Activated CD4-positive, alpha-beta T cell treated with anti-CD3 and anti-CD28 coated beads, Interleukin-2, amount 50 U/mL, for 1 hour (primary cell): ENCODE results near the gene CRK.
A peak's percentile ranks its signal among the peaks of the same experiment; 100 is the strongest.
"Not testable (repeated sequence)": the region's sequence is repeated elsewhere in the genome, so short reads cannot be mapped to it uniquely, and the experiment has no call there.

ENCODE experiments used
- DNase-seq: peaks from one replicate; pipeline ENCODE4 v3.0.0-alpha.2; 2020

Gene CRK

GRCh38 chr17:1462164-1463112, 6.4 kb upstream of the CRK start:
- DNase-seq, result no peak

- DNase-seq, result no peak
Measured at GRCh38 chr17:1461198-1461944, 5.3 kb upstream of the CRK start.

DNA sequence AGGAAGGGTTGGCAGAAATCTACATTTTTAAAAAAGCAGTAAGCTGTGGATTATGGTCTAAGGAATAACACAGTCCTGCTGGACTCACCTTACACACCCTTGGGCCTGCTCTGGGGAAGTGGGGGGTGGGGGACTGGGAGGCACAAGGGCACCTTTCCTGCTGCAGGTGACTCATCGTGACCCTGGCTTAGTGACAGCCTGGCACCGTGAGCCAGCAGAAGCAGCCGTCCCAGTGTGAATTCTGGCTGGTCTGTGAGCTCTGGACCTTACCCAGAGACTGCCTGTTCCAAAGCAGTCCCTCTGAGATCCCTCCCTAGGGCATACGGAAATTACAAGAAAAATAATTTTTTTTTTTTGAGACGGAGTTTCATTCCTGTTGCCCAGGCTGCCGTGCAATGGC, 4.2 kb upstream of the CRK start:
- no peak for DNase-seq

GRCh38 chr17:1455291-1455796, 688 bp downstream of the CRK start:
- DNase-seq, result peak; percentile 21

DNA sequence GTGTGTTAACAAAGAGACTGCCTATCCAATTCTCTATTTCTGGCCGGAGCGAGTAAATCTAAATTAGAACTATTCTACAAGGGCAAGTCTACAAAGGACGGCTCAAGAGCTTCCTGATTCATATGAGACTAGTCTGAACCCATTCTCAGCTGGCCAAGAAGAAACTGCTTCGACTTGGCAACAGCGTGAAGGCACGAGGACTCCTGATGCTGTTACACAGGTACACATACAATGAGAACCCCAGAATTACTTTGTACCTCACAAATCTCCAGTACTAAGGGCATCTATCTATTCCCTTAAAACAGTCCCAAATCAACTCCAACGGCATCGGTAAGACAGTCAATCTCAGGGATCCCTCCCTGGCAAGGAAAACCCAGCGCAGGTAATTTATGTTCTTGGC, 1.5 kb downstream of the CRK start:
- DNase-seq, result no peak

- DNase-seq, result not testable (repeated sequence)
Measured at GRCh38 chr17:1453694-1454093, 2.3 kb downstream of the CRK start.

DNA sequence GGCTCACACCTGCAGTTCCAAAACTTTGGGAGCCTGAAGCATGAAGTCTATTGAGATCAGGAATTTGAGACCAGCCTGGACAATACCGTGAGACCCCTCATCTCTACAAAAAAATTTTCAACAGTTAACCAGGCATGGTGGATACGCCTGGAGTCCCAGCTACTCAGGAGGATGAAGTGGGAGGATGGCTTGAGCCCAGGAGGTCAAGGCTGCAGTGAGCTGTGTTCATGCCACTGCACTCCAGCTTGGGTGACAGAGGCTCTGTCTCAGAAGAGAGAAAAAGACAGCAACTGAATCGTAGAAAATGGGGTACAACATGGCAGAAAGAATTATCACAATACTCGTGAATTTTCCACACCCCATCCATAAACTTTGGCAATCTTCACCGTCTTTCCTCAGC, 3.2 kb downstream of the CRK start:
- DNase-seq, result no peak

- not testable (repeated sequence) for DNase-seq
Measured at GRCh38 chr17:1450261-1450660, 5.8 kb downstream of the CRK start.

DNA sequence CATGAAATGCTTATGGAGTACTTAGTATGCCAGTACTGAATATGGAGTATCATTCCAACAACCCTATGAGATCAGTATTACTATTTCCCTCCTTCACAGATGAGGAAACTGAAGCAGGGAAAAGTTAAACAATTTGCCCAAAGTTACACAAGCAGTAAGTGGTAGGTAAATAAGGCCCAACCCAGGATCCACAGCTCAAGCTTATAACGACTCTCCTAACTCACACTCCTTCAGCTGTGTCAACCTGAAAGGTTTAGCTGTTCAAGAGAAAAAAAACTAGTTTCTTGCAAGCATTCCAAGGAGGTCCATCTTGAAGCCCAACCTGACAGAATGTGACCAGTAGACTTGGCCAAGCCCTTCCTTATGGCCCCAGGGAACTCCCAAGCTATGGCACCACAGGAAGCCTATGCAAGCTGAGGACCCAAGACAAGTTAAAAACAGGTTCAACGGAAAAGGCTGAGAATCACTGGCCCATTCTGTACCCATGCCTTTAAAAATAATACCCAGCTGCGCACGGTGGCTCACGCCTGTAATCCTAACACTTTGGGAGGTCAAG, 6.5 kb downstream of the CRK start:
- no peak for DNase-seq

- DNase-seq, result no peak
Measured at GRCh38 chr17:1447052-1447451, 9.0 kb downstream of the CRK start.

- no peak for DNase-seq
Measured at GRCh38 chr17:1446201-1446600, 9.8 kb downstream of the CRK start.

- DNase-seq, result not testable (repeated sequence)
Measured at GRCh38 chr17:1445695-1446094, 10.3 kb downstream of the CRK start.

DNA sequence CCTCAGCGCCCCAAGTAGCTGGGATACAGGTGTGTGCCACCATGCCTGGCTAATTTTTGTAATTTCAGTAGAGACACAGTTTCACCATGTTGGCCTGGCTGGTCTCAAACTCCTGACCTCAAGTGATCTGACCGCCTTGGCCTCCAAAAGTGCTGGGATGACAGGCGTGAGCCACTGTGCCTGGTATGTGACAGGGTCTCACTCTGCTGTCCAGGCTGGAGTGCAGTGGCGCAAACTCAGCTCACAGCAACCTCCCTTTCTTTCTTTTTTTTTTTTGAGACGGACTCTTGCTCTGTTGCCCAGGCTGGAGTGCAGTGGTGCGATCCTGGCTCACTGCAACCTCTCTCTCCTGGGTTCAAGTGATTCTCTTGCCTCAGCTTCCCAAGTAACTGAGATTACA, 13.3 kb downstream of the CRK start:
- DNase-seq, result not testable (repeated sequence)

- DNase-seq, result no peak
Measured at GRCh38 chr17:1442187-1442586, 13.8 kb downstream of the CRK start.

DNA sequence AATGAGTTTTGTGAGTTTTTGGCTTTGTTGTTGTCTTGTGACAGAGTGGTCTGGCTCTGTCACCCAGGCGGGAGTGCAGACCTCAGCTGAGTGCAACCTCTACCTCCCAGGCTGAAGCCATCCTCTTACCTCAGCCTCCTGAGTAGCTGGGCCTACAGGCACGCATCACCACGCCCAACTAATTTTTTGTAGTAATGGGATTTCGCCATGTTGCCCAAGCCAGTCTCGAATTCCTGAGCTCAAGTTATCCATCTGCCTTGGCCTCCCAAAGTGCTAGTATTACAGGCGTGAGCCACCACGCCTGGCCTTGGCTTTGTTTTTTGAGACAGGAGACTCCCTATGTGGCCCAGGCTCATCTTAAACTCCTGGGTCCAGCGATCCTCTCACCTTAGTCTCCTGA, 15.1 kb downstream of the CRK start:
- DNase-seq, result no peak

GRCh38 chr17:1438593-1439083, 17.4 kb downstream of the CRK start:
- no peak for DNase-seq

GRCh38 chr17:1435326-1435725, 20.7 kb downstream of the CRK start:
- no peak for DNase-seq

- DNase-seq, result no peak
Measured at GRCh38 chr17:1434150-1434549, 21.9 kb downstream of the CRK start.

DNA sequence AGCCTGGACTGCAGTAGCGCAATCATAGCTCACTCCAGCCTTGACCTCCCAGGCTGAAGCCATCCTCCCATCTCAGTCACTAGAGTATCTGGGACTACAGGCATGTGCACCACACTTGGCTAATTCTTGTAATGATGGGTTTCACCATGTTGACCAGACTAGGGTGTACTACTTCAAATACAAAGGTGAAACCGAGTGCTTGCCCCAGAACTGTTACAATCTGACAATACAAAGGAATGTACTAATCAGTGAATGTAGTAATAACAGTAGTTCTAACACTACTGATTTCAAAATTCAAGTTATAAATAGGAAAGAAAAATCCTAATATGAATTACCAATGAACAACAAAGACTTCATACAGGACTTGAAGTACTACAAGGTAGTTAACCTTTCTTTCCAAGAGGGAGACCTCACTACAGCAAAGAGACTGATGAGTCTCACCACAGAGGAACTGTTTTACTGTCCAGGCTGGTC, 24.4 kb downstream of the CRK start:
- DNase-seq, result no peak

GRCh38 chr17:1423456-1424135, 32.4 kb downstream of the CRK start:
- no peak for DNase-seq

DNA sequence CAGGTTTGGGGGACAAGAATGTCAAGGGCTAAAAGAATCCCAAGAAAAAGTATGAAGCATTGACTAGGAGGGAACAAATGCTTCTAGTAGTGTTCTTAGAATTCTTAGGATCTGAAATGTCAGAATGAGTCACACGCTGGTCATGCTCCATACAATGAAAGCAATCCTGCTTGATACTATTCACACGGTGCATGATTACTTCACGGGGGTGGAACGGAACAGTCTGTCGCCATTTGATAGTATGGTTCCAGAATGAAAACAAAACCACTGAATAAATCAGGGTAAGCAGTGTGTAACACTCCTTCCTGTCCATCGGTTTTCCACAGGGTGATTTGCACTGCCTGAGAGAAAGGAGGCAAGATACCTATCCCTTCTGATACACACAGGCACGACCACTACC, 33.1 kb downstream of the CRK start:
- DNase-seq, result no peak

GRCh38 chr17:1421470-1421869, 34.6 kb downstream of the CRK start:
- no peak for DNase-seq

DNA sequence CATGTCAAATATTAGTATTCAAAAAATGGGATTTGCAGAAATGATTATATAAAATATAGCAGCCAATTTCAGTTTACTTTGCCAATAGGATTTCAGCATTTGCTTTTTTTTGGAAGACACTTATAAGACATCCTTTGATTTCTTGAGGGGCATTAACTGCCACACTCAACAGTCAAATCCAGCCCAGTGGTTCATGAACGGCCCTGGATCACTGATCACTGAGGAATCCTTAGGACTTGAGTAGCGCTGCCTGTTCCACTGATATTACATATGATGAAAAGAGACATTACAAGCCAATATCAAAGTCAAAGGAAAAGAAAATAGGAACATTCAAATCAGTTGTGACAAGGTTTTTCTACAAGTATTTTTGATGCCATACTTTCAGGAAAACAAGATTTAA, 35.1 kb downstream of the CRK start:
- no peak for DNase-seq
